ENCODE results near the gene FADS2. TPM values are rescaled to one million over a fixed set of nuclear protein-coding genes. Genes with fewer than 3 reads are reported as not detected.

FADS2 gene
- total RNA-seq, 1 donor from 2014 or later = 39.6 TPM

DNA sequence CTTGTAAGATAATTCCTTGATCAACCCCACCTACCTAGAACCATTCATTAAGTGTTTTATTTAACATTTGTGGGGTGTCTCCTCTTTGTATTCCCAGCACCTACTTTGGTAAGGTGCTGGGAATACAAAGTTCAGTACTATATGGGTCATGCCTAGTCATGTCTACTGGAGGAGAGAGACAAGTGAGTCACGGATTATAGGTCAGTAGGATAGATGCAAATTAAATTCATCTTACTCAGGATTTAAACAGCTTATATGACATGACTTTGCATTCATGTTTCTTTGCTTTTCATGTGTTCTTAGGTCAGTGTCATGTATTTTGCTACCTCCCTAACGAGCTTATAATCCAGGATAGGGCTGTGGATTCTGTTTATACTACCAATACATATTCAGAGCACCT lies 7.9 kb upstream of the FADS2 start:
- DNase-seq = no peak

DNA sequence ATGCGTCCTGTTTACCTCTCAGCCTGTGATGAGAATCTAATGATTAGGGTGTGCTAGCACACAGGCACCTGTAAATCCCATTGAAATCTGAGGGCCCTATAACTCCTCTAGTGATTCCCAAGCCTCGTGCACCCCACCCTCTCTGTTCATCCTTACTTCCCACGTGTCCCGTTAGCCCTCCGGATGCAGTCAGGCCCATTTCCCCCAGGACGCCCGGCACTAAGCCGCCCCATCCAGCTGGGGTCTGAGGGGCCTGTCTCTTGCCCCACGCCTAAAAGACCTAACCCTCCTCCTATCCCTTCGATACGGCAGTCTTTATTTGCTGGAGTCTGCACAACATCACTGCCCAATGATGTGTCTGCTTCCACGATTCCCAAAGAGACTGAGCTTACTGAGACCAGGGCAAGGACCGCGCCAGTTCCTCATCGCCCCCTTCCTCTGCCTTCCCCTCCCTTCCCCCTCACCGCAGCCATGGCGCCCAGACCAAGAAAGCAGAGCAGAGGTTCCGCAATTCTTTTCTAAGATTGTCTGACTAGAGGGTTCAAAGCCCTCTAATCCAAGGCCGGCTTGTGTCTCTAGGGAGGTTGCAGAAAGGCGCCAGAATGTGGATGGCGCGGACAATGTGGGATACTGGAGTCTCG lies 1.1 kb upstream of the FADS2 start:
- no peak for DNase-seq

DNA sequence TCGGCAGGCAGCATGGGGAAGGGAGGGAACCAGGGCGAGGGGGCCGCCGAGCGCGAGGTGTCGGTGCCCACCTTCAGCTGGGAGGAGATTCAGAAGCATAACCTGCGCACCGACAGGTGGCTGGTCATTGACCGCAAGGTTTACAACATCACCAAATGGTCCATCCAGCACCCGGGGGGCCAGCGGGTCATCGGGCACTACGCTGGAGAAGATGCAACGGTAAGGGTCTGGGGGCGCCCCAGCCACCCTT lies 204 bp downstream of the FADS2 start:
- no peak for DNase-seq

DNA sequence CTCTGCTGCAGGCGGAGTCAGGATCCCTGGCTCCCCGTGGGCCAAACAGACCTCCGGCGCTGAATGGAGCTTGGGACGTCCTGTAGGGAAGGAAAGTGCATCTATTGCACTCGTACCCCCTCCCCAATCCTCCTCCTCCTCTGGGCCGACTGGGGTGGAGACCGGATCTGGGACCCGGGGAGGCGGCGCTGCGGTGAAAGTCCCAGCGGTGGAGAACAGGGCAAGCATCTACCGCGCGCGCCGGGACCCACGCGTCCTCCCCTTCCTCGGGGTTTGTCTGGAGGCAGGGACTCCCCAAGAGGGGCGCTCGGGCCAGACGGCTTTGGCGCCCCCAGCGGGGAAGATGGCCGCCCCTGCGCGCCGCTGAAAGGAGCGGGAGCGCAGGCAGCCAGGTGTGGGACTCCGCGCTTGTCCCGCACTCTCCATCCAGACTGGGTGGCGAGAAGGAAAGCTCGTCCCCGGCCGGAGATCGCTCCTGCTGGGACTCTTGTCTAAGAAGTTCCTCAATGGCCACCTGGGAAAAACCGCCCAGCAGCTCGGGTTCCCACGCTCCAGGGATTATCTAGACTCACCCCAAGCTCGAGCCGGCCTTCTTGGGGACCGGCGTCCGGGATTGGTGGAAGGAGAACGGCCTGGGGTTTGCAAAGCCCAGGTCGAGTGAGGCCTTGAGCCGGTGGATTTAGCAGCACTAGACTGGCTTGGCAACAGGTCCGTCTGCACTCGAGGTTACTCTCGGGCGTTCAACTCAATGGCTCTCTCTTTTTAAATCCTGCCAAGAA lies 718 bp downstream of the FADS2 start:
- peak; percentile 58 for DNase-seq

DNA sequence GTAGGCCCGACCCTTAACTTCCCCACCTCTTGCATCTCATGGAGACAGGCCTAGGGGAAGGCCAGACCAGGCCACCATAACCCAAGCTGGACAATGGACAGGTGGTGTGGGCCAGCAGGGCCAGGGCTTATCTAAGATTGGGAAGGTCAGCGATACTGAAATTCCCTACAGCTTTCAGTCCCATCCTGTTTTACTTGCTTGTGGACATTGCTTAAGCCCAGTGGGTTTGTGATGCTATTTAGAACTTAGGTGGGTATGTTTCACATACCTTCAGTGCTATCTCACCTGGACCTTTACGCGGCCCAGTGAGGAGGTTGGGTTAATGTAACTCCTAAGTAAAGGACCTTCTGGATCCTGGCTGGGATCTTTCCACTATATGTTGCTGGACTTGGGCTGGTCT lies 1.7 kb downstream of the FADS2 start:
- DNase-seq = no peak

DNA sequence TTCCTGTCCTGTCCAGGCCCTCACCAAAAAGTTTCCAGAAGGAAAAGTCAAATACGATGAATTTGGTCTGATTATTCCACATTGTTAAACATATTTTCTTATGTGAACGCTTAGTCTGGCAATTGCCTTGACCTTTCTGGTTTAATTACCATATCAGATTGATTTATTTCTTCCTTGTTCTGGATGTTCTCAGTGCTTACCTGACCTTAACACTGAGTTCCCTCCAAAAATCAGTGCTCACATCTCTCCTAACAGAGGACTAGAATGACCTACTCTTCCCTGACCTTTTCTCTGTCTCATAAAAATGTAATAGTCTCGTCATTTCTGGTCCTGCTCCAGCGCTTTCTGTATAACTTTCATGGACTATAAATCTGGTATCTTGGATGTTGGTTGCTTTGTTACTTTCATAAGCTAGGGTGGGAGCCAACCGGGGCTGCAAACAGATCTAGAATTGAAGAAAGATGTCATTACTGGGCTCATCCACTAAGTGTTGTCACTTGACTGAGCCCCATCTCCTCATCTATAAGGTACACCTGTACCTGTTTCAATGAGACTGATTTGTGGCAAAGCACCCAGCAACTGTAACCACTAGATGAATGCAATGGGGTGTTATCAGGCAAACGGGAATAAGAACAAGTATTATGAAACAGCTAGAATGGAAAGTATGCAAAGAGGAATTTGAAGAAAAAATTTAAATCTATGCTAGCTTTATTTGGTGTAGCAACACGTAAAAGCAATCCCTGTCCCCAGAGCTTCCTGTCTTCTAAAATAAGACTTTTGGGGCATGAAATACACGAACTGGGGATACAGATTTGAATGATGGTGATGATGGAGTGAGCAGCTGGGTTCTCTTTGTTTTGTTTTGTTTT lies 2.4 kb downstream of the FADS2 start:
- no peak for DNase-seq

DNA sequence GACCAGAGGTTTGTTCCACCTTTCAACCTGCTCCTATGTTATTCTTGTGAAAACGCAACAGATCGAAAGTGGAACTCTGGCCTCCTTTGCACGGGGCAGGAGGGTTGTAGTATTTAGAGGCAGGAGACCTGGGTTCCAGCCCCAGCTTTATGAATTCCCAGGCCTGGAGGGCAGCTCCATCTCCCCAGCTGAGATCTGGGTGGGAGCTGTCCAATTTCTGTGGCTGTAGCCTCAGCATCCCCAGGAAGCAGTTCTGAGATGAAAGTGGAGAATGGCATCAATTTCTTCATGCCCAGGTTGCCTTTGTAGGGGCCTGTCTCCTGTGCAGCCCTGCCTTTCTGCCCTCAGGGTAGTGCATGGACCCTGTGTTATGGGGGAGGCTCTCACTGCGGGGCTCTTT lies 4.1 kb downstream of the FADS2 start:
- no peak for DNase-seq

DNA sequence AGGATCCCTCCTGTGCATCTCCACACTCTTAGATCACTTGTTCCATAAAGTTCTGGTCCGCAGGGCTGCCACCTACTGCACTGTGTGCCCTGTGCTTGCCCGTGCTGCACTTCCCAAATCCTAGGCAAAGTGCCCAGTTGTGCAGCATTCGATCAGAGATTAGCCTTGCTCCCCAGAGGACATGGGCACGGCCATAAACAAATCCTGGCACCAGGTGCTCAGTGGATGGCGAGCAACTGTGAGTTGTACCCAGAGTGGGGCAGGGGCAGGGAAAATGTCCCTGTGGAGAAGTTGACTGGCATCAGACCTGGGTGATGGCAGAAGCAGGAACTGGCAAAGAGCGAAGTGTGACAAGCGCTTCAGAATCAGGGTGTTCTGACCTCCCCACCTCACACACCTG lies 4.7 kb downstream of the FADS2 start:
- no peak for DNase-seq

DNA sequence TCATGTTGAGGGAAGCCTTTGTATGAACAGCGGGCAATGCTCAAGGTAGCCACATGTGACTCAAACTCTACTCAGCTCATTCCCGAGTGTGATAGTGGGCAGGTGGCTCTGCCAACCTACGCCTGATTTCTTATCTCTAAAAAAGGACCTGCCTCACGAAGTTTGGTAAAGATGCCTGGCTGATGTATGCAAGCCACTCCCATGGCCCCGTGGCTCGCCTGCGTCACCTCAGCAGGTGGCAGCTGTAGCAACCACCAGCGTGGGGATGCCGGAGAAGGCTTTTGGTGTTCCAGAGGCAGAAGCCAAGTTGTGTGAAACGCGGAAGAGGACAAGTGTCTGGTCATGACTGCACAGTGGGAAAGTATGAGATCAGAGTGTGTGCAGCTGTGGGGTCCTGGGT lies 5.4 kb downstream of the FADS2 start:
- DNase-seq = no peak

DNA sequence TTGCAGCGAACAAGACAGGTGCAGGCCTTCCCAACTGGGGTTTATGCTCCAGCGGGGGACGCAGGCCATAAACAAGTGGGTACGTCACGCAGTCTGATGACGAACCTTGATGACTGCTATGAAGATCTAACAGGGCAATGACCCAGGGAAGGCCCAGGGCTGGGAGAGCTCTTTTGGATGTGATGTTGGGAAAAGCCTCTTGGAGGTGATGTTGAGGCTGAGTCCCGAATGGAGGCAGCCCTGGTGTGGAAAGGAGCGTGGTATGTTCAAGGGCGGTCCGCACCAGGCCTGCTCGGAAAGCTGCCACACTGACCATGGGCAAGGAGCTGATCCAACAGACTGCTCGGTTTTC lies 5.8 kb downstream of the FADS2 start:
- DNase-seq = no peak

DNA sequence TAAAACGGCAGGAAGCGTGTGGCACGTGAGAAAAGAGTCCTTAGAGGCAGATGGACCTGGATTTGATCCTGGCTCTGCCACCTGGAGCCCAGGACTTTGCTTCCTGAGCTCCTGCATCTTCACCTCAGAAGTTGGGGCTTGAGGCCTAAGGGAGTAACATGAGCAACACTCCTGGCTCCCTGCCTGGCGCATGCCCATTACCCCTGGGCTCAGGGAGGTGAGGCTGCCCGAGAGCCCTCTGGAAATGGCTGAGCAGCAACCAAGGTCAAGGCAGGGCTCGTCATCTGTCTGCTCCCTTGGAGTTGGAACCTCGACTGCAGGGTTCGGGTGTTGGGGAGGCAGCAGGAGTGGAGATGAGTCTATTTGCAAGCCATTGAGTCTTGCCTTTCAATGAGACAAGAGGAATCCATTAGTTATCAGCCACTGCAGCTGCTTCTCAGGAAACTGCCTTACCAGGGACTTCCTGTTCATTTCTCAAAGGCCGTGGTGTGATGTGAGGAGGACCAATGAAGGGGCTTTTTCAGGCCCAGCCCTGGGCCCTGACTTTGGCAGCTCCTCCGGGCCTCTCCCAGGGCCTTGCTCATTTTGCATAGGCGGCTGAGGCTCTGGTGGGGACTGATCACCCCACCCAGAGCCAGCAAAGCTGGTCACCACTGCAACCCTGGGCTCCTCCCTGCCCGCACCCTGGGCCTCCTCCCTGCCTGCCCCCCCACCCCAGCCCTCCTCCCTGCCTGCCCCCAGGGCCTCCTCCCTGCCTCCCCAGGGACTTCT lies 6.4 kb downstream of the FADS2 start:
- peak; percentile 60 for DNase-seq

DNA sequence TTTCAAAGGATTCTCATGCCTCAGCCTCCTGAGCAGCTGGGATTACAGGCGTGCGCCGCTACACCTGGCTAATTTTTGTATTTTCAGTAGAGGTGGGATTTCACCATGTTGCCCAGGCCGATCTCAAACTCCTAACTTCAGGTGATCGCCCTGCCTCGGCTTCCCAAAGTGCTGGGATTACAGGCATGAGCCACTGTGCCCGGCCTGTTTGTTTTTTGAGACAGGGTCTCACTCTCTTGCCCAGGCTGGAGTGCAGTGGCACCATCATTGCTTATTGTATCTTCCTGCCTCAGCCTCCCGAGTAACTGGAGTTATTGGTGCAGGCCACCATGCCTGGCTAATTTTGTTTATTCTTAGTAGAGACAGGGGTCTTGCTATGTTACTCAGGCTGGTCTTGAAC lies 8.1 kb downstream of the FADS2 start:
- no peak for DNase-seq

DNA sequence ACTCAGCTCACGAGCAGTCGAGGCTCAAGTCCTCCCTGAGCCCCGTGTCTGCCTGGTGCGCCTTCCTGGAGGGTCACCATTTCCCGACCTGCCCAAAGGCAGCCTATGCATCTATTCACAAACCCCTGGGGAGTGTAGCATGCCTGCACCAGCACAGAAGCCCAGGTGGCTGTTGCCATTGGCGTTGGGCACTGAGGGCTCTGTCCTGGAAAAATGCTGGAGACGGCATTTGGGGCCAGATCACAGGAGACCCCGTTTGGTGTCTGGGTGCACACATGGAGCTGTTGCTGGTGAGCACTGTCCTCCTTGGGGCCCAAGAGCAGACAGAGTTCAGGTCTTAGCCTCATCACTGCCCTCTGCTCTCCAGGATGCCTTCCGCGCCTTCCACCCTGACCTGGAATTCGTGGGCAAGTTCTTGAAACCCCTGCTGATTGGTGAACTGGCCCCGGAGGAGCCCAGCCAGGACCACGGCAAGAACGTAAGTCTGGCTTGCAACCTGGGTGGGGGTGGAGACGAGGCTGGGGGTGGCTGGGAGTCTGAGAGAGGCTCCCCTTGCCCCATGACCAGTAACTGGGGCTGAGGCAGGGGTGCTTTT lies 9.4 kb downstream of the FADS2 start:
- no peak for DNase-seq

DNA sequence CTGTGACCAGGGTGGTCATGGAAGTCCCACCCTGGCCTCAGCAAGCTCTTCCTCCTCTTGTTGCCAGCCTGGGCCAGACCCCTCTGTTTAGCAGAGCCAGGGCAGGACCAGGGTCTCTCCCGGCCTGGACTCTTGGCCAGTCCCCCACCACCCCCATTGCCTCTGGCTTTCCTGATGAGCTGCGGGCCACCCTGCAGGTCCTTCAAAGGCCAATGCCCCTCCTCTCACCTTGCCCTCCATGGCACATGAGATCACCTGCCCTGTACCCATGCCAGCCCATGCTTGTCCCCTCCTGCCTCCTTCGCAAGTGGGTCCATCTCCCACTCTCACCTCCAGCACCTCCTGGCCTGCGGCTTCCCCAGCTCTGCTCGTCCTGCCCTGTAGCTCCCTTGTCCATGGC lies 10.4 kb downstream of the FADS2 start:
- no peak for DNase-seq

DNA sequence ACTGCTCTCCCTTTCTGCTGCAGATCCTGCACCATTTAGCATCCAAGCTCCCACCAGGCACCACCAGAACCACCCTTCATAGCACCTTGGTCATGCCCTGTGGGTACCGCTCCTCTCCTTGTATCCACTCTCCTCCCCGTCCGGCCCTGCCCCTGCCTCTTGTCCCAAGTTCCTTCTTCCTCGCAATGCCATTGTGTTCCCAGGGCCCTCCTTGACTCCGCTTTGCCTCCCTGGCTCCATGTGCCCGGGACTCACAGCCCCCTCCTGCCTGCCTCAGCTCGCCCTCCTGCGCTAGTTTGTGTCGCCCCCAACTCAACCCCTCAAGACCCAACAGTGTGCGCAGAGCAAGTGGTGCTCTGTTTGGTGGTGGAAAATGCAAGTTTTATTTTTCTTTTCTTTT lies 10.8 kb downstream of the FADS2 start:
- no peak for DNase-seq

DNA sequence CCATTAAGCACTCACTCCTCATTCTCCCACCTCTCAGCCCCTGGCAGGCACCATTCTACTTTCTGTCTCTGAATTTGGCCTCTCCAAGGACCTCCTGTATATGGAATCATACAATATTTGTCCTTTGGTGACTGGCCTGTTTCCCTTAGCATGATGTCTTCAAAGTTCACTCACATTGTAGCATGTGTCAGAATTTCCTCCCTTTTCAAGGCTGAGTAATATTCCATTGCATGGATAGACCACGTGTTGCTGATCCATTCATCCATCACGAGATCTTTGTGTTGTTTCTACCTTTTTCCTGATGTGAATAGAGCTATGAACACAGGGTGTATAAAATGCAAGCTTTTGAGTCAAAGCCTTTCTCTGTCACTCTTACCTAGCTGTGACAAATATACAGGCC lies 11.6 kb downstream of the FADS2 start:
- DNase-seq = no peak

DNA sequence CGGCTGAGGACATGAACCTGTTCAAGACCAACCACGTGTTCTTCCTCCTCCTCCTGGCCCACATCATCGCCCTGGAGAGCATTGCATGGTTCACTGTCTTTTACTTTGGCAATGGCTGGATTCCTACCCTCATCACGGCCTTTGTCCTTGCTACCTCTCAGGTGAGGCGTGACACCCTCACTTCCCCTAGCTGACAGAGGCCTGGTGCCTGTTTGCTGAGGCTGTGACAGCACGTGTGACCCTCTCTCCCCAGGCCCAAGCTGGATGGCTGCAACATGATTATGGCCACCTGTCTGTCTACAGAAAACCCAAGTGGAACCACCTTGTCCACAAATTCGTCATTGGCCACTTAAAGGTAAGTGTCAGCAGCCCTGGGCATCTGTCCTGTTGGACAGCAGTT lies 12.3 kb downstream of the FADS2 start:
- DNase-seq = no peak

DNA sequence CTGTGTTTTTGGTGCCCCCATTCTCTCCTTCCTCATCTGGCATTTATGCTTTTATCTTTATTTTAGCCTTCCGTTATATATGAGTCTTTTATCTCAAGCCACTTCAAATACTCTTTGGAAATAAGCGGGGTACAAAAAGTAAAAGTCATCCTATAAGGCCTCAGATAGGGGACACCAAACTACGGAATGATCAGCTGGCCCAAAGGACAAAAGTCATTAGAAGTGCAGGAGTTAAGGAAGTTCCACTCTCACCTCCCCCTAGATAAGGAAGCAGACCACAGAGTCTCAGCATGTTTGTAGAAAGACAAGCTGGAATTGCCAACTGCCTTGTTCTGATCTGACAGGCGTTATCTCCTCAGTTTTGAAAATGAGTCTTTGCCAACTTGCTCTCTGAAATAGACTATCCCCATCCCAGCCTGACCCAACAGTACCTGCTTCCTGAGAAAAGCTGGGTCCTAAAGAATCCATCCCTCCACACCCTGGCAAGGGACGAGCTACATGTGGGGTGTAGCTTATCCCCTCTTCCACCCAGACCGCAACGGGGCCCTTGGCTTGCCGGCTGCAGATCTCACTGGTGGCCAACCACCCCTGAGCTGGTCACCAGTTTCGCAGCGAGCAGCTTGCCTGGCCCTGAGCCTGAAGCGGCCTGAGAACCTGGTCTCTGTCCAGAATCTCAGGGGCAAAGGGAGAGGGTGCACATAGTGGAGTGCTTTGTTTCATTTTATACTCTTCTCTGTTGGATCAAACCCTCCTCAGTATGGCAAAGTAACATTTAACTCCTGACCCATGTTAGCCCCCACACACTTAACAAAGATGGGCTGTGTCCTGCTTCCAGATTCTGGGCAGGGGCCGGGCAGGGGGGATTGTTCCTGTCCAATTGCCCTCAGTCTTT lies 13.8 kb downstream of the FADS2 start:
- DNase-seq = no peak

DNA sequence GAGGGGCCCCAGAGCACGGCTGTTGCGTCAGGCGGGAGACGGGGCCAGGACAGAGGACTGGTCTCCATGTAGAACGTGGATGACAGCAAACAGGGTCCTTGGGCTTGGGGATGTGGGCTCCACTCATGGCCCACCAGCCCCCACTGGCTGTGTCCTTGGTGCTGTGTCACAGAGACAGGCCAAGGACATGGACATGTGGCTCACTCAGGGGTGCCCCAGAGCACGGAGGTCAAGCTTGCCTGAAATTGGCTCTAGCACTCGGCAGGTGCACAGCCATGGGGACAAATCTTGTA lies 14.4 kb downstream of the FADS2 start:
- no peak for DNase-seq

DNA sequence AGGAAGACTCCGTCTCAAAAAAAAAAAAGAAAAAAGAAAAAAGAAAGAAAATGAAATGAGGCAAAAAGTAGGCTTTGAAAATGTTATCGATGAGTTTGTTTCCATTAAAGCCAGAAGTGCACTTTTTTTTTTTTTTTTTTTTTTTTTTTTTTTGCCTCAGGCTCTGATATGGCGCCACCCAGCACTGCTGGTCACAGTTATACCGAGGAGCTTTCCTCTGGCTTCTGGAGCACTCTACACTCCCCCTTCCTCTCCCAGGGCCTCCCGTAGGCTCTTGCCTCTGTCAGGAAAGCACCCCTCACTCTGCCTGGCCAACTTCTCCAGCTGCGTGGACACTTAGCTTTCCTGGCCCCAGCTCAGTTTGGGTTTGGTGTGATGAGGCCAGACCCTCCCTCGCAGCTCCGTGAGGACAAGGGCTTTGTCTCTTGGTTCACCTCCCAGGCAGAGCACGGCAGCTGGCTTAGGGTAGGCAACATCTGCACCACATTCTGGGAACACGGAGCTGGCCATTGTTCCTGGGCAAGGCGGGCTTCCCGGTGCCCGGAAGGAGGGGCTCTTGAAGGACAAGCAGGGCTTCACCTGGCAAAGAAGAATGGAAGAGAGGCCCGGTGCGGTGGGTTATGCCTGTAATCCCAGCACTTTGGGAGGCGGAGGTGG lies 16.9 kb downstream of the FADS2 start:
- DNase-seq = peak; percentile 64

DNA sequence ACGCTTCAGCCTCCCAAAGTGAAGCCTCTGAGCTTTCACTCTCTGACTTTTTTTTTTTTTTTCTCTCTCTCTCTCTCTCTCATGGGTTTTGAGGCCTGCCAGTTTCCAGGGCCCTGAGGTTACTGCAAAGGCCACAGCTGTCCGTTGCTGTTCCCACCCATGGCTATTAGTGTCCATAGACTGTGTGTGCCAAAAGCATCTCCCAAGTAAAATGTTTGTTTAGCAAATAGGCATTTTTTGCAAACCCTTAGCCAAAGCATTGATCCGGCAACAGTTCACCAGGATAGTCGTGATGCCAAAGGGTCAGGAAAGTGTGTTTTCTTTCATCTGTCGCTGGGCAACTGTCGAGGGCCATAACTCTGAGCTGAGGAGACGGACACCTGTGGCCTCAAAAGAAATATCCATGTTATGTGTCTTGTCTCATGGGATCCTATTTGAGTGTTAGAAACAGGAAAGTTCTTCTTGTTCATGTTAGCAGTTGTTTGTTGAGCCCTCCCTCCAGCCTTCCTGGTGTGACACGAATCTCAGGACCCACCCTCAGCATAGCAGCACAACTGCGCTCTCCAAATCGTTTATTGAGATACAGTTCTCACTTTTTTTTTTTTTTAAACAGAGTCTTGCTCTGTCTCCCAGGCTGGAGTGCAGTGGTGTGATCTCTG lies 18.4 kb downstream of the FADS2 start:
- no peak for DNase-seq
